HEK293 (cell line): ENCODE results near the gene IL12RB1.
A peak's percentile ranks its signal among the peaks of the same experiment; 100 is the strongest.

Experiments
- CTCF ChIA-PET: fragments of 350-600 bp; formaldehyde crosslinking; extraction: SDS; loops from one replicate; lab custom pipeline; 2021; ENCODE audit warnings: antibody characterized with exemption; lab: Yijun Ruan, JAX
- POLR2A ChIA-PET: fragments of 300-600 bp; formaldehyde crosslinking; extraction: SDS; loops from one replicate; lab custom pipeline; 2020; ENCODE audit warnings: antibody characterized with exemption, inconsistent platforms; lab: Yijun Ruan, JAX
- H3K27ac ChIP-seq: fragments of 200-500 bp; sonication (Bioruptor generic); 2 replicates; pipeline ENCODE4 v1.5.1; 2014; ENCODE audit warnings: low read depth, low read length, control low read depth, inconsistent platforms; ENCODE audit errors: extremely low read depth
- H3K36me3 ChIP-seq, 2 experiments: fragments of 200-500 bp in 1 of 2; sonication (Bioruptor generic) in 1 of 2; 1 replicate in 1 of 2; 2 replicates in 1 of 2; pipeline ENCODE4 v1.5.1; 2014 to 2017; ENCODE audit warnings: inconsistent platforms in 2 of 2, low read length in 2 of 2; ENCODE audit not compliant: control insufficient read depth in 2 of 2, insufficient read depth in 1 of 2
- H3K4me1 ChIP-seq: fragments of 200-500 bp; sonication (Bioruptor generic); 2 replicates; pipeline ENCODE4 v1.5.1; 2014; ENCODE audit warnings: mild to moderate bottlenecking, low read length, inconsistent platforms; ENCODE audit not compliant: control insufficient read depth, insufficient read depth
- H3K4me3 ChIP-seq: 2 replicates; pipeline ENCODE4 v1.5.1; 2011; ENCODE audit warnings: low read depth, mild to moderate bottlenecking, control low read depth, low read length, moderate library complexity
- H3K9me3 ChIP-seq: fragments of 200-500 bp; sonication (Bioruptor generic); 2 replicates; pipeline ENCODE4 v1.5.1; 2014; ENCODE audit warnings: low read depth, low read length, inconsistent platforms; ENCODE audit not compliant: control insufficient read depth, insufficient read depth
- EGR2 ChIP-seq: fragments of 450-650 bp; formaldehyde crosslinking; IDR thresholded peaks from 2 replicates; pipeline ENCODE4 v1.5.1; 2016; ENCODE audit warnings: low read depth, missing biosample characterization, missing genetic modification characterization
- KLF16 ChIP-seq: fragments of 450-650 bp; formaldehyde crosslinking; IDR thresholded peaks from 2 replicates; pipeline ENCODE4 v1.5.1; 2017; ENCODE audit warnings: missing biosample characterization, missing genetic modification characterization
- REPIN1 ChIP-seq: fragments of 450-650 bp; formaldehyde crosslinking; IDR thresholded peaks from 2 replicates; pipeline ENCODE4 v1.5.1; 2017; ENCODE audit warnings: missing biosample characterization, missing genetic modification characterization, low read depth
- SP2 ChIP-seq: fragments of 450-650 bp; formaldehyde crosslinking; IDR thresholded peaks from 2 replicates; pipeline ENCODE4 v1.5.1; 2016; ENCODE audit warnings: missing biosample characterization, missing genetic modification characterization
- SP7 ChIP-seq: fragments of 450-650 bp; formaldehyde crosslinking; IDR thresholded peaks from 2 replicates; pipeline ENCODE4 v1.5.1; 2016; ENCODE audit warnings: missing biosample characterization, missing genetic modification characterization
- ZBTB21 ChIP-seq: fragments of 450-650 bp; formaldehyde crosslinking; IDR thresholded peaks from 2 replicates; pipeline ENCODE4 v1.5.1; 2017; ENCODE audit warnings: missing biosample characterization, missing genetic modification characterization
- ZEB2 ChIP-seq: fragments of 450-650 bp; formaldehyde crosslinking; IDR thresholded peaks from 2 replicates; pipeline ENCODE4 v1.5.1; 2016; ENCODE audit warnings: missing biosample characterization, missing genetic modification characterization
- ZNF155 ChIP-seq: fragments of 450-650 bp; formaldehyde crosslinking; IDR thresholded peaks from 2 replicates; pipeline ENCODE4 v1.5.1; 2016; ENCODE audit warnings: missing biosample characterization, missing genetic modification characterization
- ZNF2 ChIP-seq: fragments of 450-650 bp; formaldehyde crosslinking; IDR thresholded peaks from 2 replicates; pipeline ENCODE4 v1.5.1; 2016; ENCODE audit warnings: missing biosample characterization, missing genetic modification characterization
- ZNF335 ChIP-seq: fragments of 450-650 bp; formaldehyde crosslinking; conservative IDR thresholded peaks from 2 replicates; pipeline ENCODE4 v1.5.1; 2016; ENCODE audit warnings: missing biosample characterization, missing genetic modification characterization
- ZNF366 ChIP-seq: fragments of 450-650 bp; formaldehyde crosslinking; conservative IDR thresholded peaks from 2 replicates; pipeline ENCODE4 v1.5.1; 2016; ENCODE audit warnings: missing biosample characterization, missing genetic modification characterization
- ZNF423 ChIP-seq: fragments of 450-650 bp; formaldehyde crosslinking; IDR thresholded peaks from 2 replicates; pipeline ENCODE4 v1.5.1; 2016; ENCODE audit warnings: missing biosample characterization, missing genetic modification characterization
- ZNF473 ChIP-seq: fragments of 450-650 bp; formaldehyde crosslinking; IDR thresholded peaks from 2 replicates; pipeline ENCODE4 v1.5.1; 2017; ENCODE audit warnings: missing biosample characterization, missing genetic modification characterization
- ZNF530 ChIP-seq: fragments of 450-650 bp; formaldehyde crosslinking; IDR thresholded peaks from 2 replicates; pipeline ENCODE4 v1.5.1; 2016; ENCODE audit warnings: low read depth, missing biosample characterization, missing genetic modification characterization
- ZNF664 ChIP-seq: fragments of 450-650 bp; formaldehyde crosslinking; IDR thresholded peaks from 2 replicates; pipeline ENCODE4 v1.5.1; 2016; ENCODE audit warnings: missing biosample characterization, missing genetic modification characterization
- ZNF670 ChIP-seq: fragments of 450-650 bp; formaldehyde crosslinking; IDR thresholded peaks from 2 replicates; pipeline ENCODE4 v1.5.1; 2016; ENCODE audit warnings: missing biosample characterization, missing genetic modification characterization, low read depth
- ZNF76 ChIP-seq: fragments of 450-650 bp; formaldehyde crosslinking; IDR thresholded peaks from 2 replicates; pipeline ENCODE4; 2016; ENCODE audit warnings: low read depth, missing biosample characterization, missing genetic modification characterization, borderline replicate concordance
- ZNF830 ChIP-seq: fragments of 450-650 bp; IDR thresholded peaks from 2 replicates; pipeline ENCODE4 v1.5.0; 2018; ENCODE audit warnings: missing biosample characterization, missing genetic modification characterization, low read depth, mild to moderate bottlenecking, moderate library complexity
- TF ChIP-seq, protein P1 (sequence below): fragments of 450-650 bp; formaldehyde crosslinking; IDR thresholded peaks from 2 replicates; pipeline ENCODE4 v1.5.1; 2016; ENCODE audit warnings: missing biosample characterization, missing genetic modification characterization
- TF ChIP-seq, protein P2 (sequence below): fragments of 450-650 bp; formaldehyde crosslinking; IDR thresholded peaks from 2 replicates; pipeline ENCODE4 v1.5.1; 2016; ENCODE audit warnings: missing biosample characterization, missing genetic modification characterization
- TF ChIP-seq, protein P3 (sequence below): fragments of 450-650 bp; formaldehyde crosslinking; IDR thresholded peaks from 2 replicates; pipeline ENCODE4 v1.5.1; 2016; ENCODE audit warnings: missing biosample characterization, missing genetic modification characterization
- TF ChIP-seq, protein P4 (sequence below): fragments of 450-650 bp; formaldehyde crosslinking; IDR thresholded peaks from 2 replicates; pipeline ENCODE4 v1.5.1; 2016; ENCODE audit warnings: missing biosample characterization, missing genetic modification characterization

The IL12RB1 gene

DNA sequence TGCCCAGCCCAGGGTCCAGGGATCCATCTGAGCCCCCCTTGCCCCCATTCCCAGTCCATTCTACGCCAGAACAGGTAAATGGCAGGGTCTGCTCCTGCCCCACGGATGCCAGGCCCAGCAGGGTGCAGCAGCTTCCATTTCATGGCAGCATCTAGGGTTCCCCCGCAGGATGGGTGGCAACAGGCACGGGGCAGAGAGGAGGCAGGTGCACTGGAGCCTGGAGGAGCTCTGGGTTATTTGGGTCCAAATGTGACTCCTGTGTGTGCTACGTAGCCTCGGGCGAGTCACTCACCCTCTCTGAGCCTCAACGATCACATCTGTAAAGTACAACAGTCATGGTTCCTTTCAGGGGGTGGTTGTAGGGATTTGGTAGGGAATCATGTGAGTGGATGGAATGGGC, 27.4 kb downstream of the IL12RB1 start:
- H3K4me1 ChIP-seq: no peaks in the 10 kb centered on the region
- CTCF ChIA-PET: interaction anchor here (0.5 to 8.1 kb wide), 20 partner anchors 12 to 712 kb away, joined by 3 to 101 read pairs (median 3); partner anchors contain the start of genes ARRDC2 and MAST3

DNA sequence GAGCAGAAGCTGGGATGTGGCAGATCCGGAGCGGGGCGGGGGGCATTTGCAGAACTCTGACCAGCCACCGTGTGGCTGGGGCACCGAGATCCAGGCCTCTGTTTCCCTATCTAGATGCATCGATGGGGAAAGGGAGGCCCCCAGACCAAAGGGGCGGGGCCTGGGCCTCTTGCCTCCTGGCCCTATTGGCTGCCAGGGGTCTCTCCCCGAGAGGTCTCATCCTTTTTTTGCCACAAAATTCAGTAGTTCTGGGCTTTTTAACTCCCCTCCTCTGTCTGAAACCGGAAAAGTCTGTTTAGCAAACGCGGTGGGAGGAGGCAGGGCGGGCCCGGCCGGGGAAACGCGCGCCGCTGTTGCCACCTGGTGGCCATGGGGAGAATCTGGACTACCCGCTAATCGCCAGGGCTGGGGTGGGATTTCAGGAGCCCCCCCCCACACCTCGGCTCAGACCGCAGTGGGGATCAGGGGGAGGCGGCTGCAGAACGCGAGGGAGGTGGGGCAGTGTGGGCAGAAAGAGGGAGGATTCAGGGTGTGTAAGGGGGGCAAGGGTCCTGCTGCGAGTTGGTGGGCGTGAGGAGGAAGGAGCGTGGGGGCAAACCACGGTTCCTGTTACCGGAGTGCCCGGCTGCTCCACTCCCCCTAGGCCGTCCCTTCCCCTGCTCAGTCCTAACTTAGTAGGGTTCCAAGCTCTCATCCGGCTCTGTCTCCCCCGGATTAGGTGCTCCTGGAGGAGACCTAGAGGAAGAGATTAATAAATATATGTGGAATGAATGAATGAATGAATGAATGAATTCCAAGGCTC, 28.3 kb downstream of the IL12RB1 start:
- ChIA-PET CTCF (interaction anchor here (0.5 to 8.1 kb wide), 30 partner anchors 13 to 1233 kb away, joined by 3 to 101 read pairs (median 4); partner anchors contain the start of genes ARRDC2 and MAST3), POLR2A (interaction anchor here (0.5 to 1.3 kb wide), 2 partner anchors 51 to 524 kb away, joined by 4 read pairs; no protein-coding TSS in a partner anchor)
- Histone ChIP-seq H3K4me1 (no peaks in the 10 kb centered on the region), H3K9me3 (no peaks in the 10 kb centered on the region), H3K4me3 (peak overlapping the region; percentile 24), H3K36me3 (no peaks in the 10 kb centered on the region), H3K27ac (no peak overlapping the region; the same call in 1 of the 2 replicates)
- TF ChIP-seq ZNF473 (tag by site-specific recombination): no peak
- peak; percentile 55 for TF ChIP-seq SP2
- peak; percentile 62; the same call in 1 of the 2 replicates for TF ChIP-seq ZEB2 (tag by site-specific recombination)
- no peak for TF ChIP-seq ZNF830
- TF ChIP-seq, protein P1, sequence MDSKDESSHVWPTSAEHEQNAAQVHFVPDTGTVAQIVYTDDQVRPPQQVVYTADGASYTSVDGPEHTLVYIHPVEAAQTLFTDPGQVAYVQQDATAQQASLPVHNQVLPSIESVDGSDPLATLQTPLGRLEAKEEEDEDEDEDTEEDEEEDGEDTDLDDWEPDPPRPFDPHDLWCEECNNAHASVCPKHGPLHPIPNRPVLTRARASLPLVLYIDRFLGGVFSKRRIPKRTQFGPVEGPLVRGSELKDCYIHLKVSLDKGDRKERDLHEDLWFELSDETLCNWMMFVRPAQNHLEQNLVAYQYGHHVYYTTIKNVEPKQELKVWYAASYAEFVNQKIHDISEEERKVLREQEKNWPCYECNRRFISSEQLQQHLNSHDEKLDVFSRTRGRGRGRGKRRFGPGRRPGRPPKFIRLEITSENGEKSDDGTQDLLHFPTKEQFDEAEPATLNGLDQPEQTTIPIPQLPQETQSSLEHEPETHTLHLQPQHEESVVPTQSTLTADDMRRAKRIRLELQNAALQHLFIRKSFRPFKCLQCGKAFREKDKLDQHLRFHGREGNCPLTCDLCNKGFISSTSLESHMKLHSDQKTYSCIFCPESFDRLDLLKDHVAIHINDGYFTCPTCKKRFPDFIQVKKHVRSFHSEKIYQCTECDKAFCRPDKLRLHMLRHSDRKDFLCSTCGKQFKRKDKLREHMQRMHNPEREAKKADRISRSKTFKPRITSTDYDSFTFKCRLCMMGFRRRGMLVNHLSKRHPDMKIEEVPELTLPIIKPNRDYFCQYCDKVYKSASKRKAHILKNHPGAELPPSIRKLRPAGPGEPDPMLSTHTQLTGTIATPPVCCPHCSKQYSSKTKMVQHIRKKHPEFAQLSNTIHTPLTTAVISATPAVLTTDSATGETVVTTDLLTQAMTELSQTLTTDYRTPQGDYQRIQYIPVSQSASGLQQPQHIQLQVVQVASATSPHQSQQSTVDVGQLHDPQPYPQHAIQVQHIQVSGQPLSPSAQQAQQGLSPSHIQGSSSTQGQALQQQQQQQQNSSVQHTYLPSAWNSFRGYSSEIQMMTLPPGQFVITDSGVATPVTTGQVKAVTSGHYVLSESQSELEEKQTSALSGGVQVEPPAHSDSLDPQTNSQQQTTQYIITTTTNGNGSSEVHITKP (tag by site-specific recombination): peak; percentile 56
- no peak for TF ChIP-seq ZNF155 (tag by site-specific recombination)
- TF ChIP-seq ZNF664 (tag by site-specific recombination): no peak
- no peak for TF ChIP-seq ZNF670 (tag by site-specific recombination)
- TF ChIP-seq ZNF530: no peak
- TF ChIP-seq ZBTB21 (tag by site-specific recombination): no peak
- TF ChIP-seq ZNF335 (tag by site-specific recombination): peak; percentile 53
- TF ChIP-seq, protein P2, sequence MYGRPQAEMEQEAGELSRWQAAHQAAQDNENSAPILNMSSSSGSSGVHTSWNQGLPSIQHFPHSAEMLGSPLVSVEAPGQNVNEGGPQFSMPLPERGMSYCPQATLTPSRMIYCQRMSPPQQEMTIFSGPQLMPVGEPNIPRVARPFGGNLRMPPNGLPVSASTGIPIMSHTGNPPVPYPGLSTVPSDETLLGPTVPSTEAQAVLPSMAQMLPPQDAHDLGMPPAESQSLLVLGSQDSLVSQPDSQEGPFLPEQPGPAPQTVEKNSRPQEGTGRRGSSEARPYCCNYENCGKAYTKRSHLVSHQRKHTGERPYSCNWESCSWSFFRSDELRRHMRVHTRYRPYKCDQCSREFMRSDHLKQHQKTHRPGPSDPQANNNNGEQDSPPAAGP: peak; percentile 67; the same call in 1 of the 2 replicates
- TF ChIP-seq SP7 (tag by site-specific recombination): peak; percentile 79
- peak; percentile 99 for TF ChIP-seq EGR2 (tag by site-specific recombination)
- peak; percentile 60; the same call in 1 of the 2 replicates for TF ChIP-seq KLF16
- TF ChIP-seq ZNF366 (tag by site-specific recombination): 0 out of 2 replicates have a peak, but pooled peaks have one; percentile 11
- TF ChIP-seq ZNF423 (tag by site-specific recombination): no peak
- TF ChIP-seq REPIN1: no peak
- no peak for TF ChIP-seq ZNF76 (tag by site-specific recombination)
- TF ChIP-seq ZNF2 (tag by site-specific recombination): 0 out of 2 replicates have a peak, but pooled peaks have one; percentile 43

More for the DNA sequence above, 27.4 kb downstream of the IL12RB1 start:
- POLR2A ChIA-PET: interaction anchor here (0.8 to 1.3 kb wide), 2 partner anchors 52 to 222 kb away, joined by 3 to 4 read pairs; partner anchors contain the start of gene JUND
- H3K4me3 ChIP-seq: no peak overlapping the region
- no peaks in the 10 kb centered on the region for H3K36me3 ChIP-seq
- TF ChIP-seq, protein P3, sequence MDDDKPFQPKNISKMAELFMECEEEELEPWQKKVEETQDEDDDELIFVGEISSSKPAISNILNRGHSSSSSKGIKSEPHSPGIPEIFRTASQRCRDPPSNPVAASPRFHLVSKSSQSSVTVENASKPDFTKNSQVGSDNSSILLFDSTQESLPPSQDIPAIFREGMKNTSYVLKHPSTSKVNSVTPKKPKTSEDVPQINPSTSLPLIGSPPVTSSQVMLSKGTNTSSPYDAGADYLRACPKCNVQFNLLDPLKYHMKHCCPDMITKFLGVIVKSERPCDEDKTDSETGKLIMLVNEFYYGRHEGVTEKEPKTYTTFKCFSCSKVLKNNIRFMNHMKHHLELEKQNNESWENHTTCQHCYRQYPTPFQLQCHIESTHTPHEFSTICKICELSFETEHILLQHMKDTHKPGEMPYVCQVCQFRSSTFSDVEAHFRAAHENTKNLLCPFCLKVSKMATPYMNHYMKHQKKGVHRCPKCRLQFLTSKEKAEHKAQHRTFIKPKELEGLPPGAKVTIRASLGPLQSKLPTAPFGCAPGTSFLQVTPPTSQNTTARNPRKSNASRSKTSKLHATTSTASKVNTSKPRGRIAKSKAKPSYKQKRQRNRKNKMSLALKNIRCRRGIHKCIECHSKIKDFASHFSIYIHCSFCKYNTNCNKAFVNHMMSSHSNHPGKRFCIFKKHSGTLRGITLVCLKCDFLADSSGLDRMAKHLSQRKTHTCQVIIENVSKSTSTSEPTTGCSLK: no peak
- TF ChIP-seq, protein P4, sequence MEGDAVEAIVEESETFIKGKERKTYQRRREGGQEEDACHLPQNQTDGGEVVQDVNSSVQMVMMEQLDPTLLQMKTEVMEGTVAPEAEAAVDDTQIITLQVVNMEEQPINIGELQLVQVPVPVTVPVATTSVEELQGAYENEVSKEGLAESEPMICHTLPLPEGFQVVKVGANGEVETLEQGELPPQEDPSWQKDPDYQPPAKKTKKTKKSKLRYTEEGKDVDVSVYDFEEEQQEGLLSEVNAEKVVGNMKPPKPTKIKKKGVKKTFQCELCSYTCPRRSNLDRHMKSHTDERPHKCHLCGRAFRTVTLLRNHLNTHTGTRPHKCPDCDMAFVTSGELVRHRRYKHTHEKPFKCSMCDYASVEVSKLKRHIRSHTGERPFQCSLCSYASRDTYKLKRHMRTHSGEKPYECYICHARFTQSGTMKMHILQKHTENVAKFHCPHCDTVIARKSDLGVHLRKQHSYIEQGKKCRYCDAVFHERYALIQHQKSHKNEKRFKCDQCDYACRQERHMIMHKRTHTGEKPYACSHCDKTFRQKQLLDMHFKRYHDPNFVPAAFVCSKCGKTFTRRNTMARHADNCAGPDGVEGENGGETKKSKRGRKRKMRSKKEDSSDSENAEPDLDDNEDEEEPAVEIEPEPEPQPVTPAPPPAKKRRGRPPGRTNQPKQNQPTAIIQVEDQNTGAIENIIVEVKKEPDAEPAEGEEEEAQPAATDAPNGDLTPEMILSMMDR: 0 out of 2 replicates have a peak, but pooled peaks have one; percentile 11
- TF ChIP-seq, all 188 proteins: peak for 1
- Histone ChIP-seq H3K27ac (no peak overlapping the region), H3K9me3 (no peaks in the 10 kb centered on the region)
